Measurements from ENCODE around the gene MPRIP.

- TF ChIP-seq CTCF (tag by site-specific recombination; IDR thresholded peaks at IDR 0.05) (no peak), YY1 (tag by site-specific recombination; IDR thresholded peaks at IDR 0.05) (no peak), ZNF488 (tag by site-specific recombination; IDR thresholded peaks at IDR 0.05) (no peak), ZNF350 (tag by site-specific recombination; IDR thresholded peaks at IDR 0.05) (no peak), ZBTB10 (tag by site-specific recombination; IDR thresholded peaks at IDR 0.05) (no peak), ZBTB8A (tag by site-specific recombination; IDR thresholded peaks at IDR 0.05) (no peak), ZNF677 (tag by site-specific recombination; IDR thresholded peaks at IDR 0.05) (no peak), INSM2 (tag by site-specific recombination; IDR thresholded peaks at IDR 0.05) (no peak), ZNF133 (tag by site-specific recombination; IDR thresholded peaks at IDR 0.05) (no peak), PBX3 (CRISPR knock-in tag; IDR thresholded peaks at IDR 0.05) (no peak), ZFP41 (tag by site-specific recombination; IDR thresholded peaks at IDR 0.05; ENCODE audit: borderline replicate concordance) (no peak)
Observed at GRCh38 chr17:17032131-17032692, 10.0 kb upstream of the MPRIP start.
